MM.1S (cell line): Measurements from ENCODE around the gene TBL1XR1.
"Not testable (repeated sequence)": the region's sequence is repeated elsewhere in the genome, so short reads cannot be mapped to it uniquely, and the experiment has no call there.

Source experiments
- DNase-seq: peaks from one replicate; pipeline ENCODE4 v3.0.0-alpha.2; 2015
- H2AFZ ChIP-seq: fragments of 300-600 bp; sonication (generic); 2 replicates; pipeline ENCODE4 v1.6.0; 2016; ENCODE audit warnings: antibody characterized with exemption, low read length
- H3F3A ChIP-seq: fragments of 300-600 bp; sonication (generic); 2 replicates; pipeline ENCODE4 v1.6.1; 2016; ENCODE audit warnings: mild to moderate bottlenecking, antibody characterized with exemption, low read length, moderate library complexity, mixed read lengths; ENCODE audit not compliant: insufficient read depth
- H3K27ac ChIP-seq: fragments of 300-600 bp; sonication (generic); 2 replicates; pipeline ENCODE4 v1.5.1; 2016; ENCODE audit warnings: mild to moderate bottlenecking, low read length
- H3K27me3 ChIP-seq: fragments of 300-600 bp; sonication (generic); replicated peaks from 2 replicates; pipeline ENCODE4 v1.6.0; 2016; ENCODE audit warnings: low read length; ENCODE audit not compliant: insufficient read depth
- H3K36me3 ChIP-seq: fragments of 300-600 bp; sonication (generic); replicated peaks from 2 replicates; pipeline ENCODE4 v1.6.1; 2016; ENCODE audit warnings: mild to moderate bottlenecking, low read length, mixed read lengths; ENCODE audit not compliant: insufficient read depth
- H3K4me1 ChIP-seq: fragments of 300-600 bp; sonication (generic); 2 replicates; pipeline ENCODE4 v1.6.1; 2016; ENCODE audit warnings: low read length, mixed read lengths
- H3K4me2 ChIP-seq: fragments of 300-600 bp; sonication (generic); 2 replicates; pipeline ENCODE4 v1.6.0; 2016; ENCODE audit warnings: low read depth, low read length
- H3K4me3 ChIP-seq: fragments of 300-600 bp; sonication (generic); 2 replicates; pipeline ENCODE4 v1.5.1; 2016; ENCODE audit warnings: low read length, mixed read lengths
- H3K79me2 ChIP-seq: fragments of 300-600 bp; sonication (generic); 2 replicates; pipeline ENCODE4 v1.6.1; 2016; ENCODE audit warnings: mixed run types, low read length, mixed read lengths
- H3K9ac ChIP-seq: fragments of 300-600 bp; sonication (generic); 2 replicates; pipeline ENCODE4 v1.6.1; 2016; ENCODE audit warnings: low read length, mixed read lengths
- H3K9me2 ChIP-seq: fragments of 300-600 bp; sonication (generic); replicated peaks from 2 replicates; pipeline ENCODE4 v1.6.1; 2016; ENCODE audit warnings: mild to moderate bottlenecking, low read length, mixed read lengths; ENCODE audit not compliant: insufficient read depth
- H3K9me3 ChIP-seq: fragments of 300-600 bp; sonication (generic); replicated peaks from 2 replicates; pipeline ENCODE4 v1.6.1; 2016; ENCODE audit warnings: mild to moderate bottlenecking, low read length, mixed read lengths; ENCODE audit not compliant: insufficient read depth
- H4K20me1 ChIP-seq: fragments of 300-600 bp; sonication (generic); 2 replicates; pipeline ENCODE4 v1.6.1; 2016; ENCODE audit warnings: mild to moderate bottlenecking, low read length, moderate library complexity, mixed read lengths; ENCODE audit not compliant: insufficient read depth
- CTCF ChIP-seq: fragments of 300-600 bp; sonication (generic); IDR thresholded peaks from 2 replicates; pipeline ENCODE4 v1.5.1; 2016; ENCODE audit warnings: antibody characterized with exemption, low read length, mixed read lengths
- EZH2 ChIP-seq: fragments of 300-600 bp; sonication (generic); optimal IDR thresholded peaks from 2 replicates; pipeline ENCODE3; 2017; ENCODE audit warnings: low read depth, mild to moderate bottlenecking, antibody characterized with exemption, low read length, mixed read lengths
- EZH2phosphoT487 ChIP-seq: fragments of 300-600 bp; sonication (generic); IDR thresholded peaks from 2 replicates; pipeline ENCODE4 v1.6.1; 2018; ENCODE audit warnings: antibody characterized with exemption, low read length

Gene TBL1XR1

GRCh38 chr3:177005718-177006405 is 191.4 kb downstream of the TBL1XR1 start:
- Histone ChIP-seq H3F3A (peaks cover 6% of the 10 kb centered on the region; the same call in 1 of the 2 replicates), H3K36me3 (no peaks in the 10 kb centered on the region), H3K4me1 (no peaks in the 10 kb centered on the region), H3K79me2 (no peaks in the 10 kb centered on the region), H3K4me3 (no peak overlapping the region), H3K27ac (no peak overlapping the region), H3K27me3 (no peaks in the 10 kb centered on the region), H4K20me1 (no peaks in the 10 kb centered on the region), H3K9ac (no peak overlapping the region), H3K4me2 (no peak overlapping the region), H3K9me3 (no peaks in the 10 kb centered on the region), H2AFZ (no peak overlapping the region), H3K9me2 (no peaks in the 10 kb centered on the region)
- TF ChIP-seq EZH2phosphoT487 (no peak), EZH2 (no peak), CTCF (no peak)
- no peak for DNase-seq

- H3K4me1 ChIP-seq, H4K20me1 ChIP-seq, H3K9me3 ChIP-seq, H3K79me2 ChIP-seq, H3K9ac ChIP-seq, H3K36me3 ChIP-seq, H3K27me3 ChIP-seq, H3F3A ChIP-seq, H3K27ac ChIP-seq, H3K4me2 ChIP-seq, H3K4me3 ChIP-seq, H3K9me2 ChIP-seq, H2AFZ ChIP-seq, DNase-seq: not testable (repeated sequence)
Measured at GRCh38 chr3:177000159-177000558, 197.1 kb downstream of the TBL1XR1 start.

- no peaks in the 10 kb centered on the region for H3K27me3 ChIP-seq
- TF ChIP-seq EZH2phosphoT487 (no peak), CTCF (no peak), EZH2 (no peak)
- no peaks in the 10 kb centered on the region for H4K20me1 ChIP-seq
- no peak overlapping the region for H3K9ac ChIP-seq
- H3K9me3 ChIP-seq, result no peaks in the 10 kb centered on the region
- no peak for DNase-seq
- H2AFZ ChIP-seq, result no peak overlapping the region
- H3K4me2 ChIP-seq, result no peak overlapping the region
- no peak overlapping the region for H3K27ac ChIP-seq
- no peaks in the 10 kb centered on the region for H3K36me3 ChIP-seq
- no peaks in the 10 kb centered on the region for H3K4me1 ChIP-seq
- H3K79me2 ChIP-seq, result no peaks in the 10 kb centered on the region
- no peaks in the 10 kb centered on the region; the same call in 1 of the 2 replicates for H3F3A ChIP-seq
- no peak overlapping the region for H3K4me3 ChIP-seq
- no peaks in the 10 kb centered on the region for H3K9me2 ChIP-seq
Measured at GRCh38 chr3:176995946-176996345, 201.3 kb downstream of the TBL1XR1 start.
